Adrenal gland (tissue), 19 donors: ENCODE results near the gene PPP4R3B. TPM values are rescaled to one million over a fixed set of nuclear protein-coding genes. Genes with fewer than 3 reads are reported as not detected.

Experiments
- DNase-seq, 7 donors: peaks; one replicate each; pipeline ENCODE4 v3.0.0-alpha.2; 2019 to 2020
- H3K27ac ChIP-seq, 5 donors: fragments of 200-600 bp; sonication (generic) in 4 of 5; 1 replicate in 3 of 5; 2 replicates in 2 of 5; pipeline versions ENCODE4 v1.5.1 to v1.8.0; 2016 to 2020; ENCODE audit warnings: mild to moderate bottlenecking in 1 of 5
- H3K27me3 ChIP-seq: fragments of 200-600 bp; 2 replicates; pipeline ENCODE4 v1.8.0; 2021
- H3K36me3 ChIP-seq, 2 donors: fragments of 200-600 bp; replicated peaks in 1 of 2; 1 replicate in 1 of 2; 2 replicates in 1 of 2; pipeline versions ENCODE4 v1.5.1 to v1.8.0; 2018 to 2022
- H3K4me1 ChIP-seq, 2 donors: fragments of 200-600 bp; replicated peaks in 1 of 2; 1 replicate in 1 of 2; 2 replicates in 1 of 2; pipeline versions ENCODE4 v1.5.1 to v1.8.0; 2018 to 2021
- H3K4me3 ChIP-seq, 4 donors: fragments of 200-600 bp; sonication (generic) in 3 of 4; one replicate each; pipeline ENCODE4 v1.5.1; 2016 to 2018
- H3K9me3 ChIP-seq, 3 donors: fragments of 200-600 bp; sonication (generic) in 1 of 3; replicated peaks in 1 of 3; 1 replicate in 2 of 3; 2 replicates in 1 of 3; pipeline versions ENCODE4 v1.5.1 to v1.8.0; 2016 to 2021
- CTCF ChIP-seq, 6 experiments: fragments of 450-650 bp in 4 of 6; fragments of 200-600 bp in 2 of 6; sonication (generic) in 1 of 6; IDR thresholded peaks; 1 replicate in 5 of 6; 2 replicates in 1 of 6; pipeline versions ENCODE4 v1.5.1 to v1.8.0; 2016 to 2021; ENCODE audit warnings: antibody characterized with exemption in 6 of 6, mild to moderate bottlenecking in 2 of 6, moderate library complexity in 1 of 6
- POLR2A ChIP-seq, 2 donors: fragments of 450-650 bp; IDR thresholded peaks; one replicate each; pipeline ENCODE4 v1.6.1; 2017; ENCODE audit warnings: antibody characterized with exemption in 2 of 2, mild to moderate bottlenecking in 2 of 2, moderate library complexity in 1 of 2
- WGBS, 4 donors: extraction: QIAGEN DNeasy Blood & Tissue Kit in 2 of 4; methylation state at CpG; one replicate each; pipeline versions ENCODE4 v1.1.5 to v1.1.7; 2013 to 2017; 5-methylcytosine and 5-hydroxymethylcytosine counted together
- intact Hi-C, 2 donors: fragments of 100-400 bp; cut with DNase I; formaldehyde crosslinking; loops; one replicate each; pipeline versions ENCODE4 v1.14.1 to v1.15.0; 2022 to 2023
- long read RNA-seq, 10 donors: library from polyadenylated mRNA in 3 of 10; unstranded in 2 of 10; stranded (forward) in 1 of 10; transcript quantifications; one replicate each; pipeline ENCODE4 v2.0.0 and lab custom pipeline, GENCODE V29; 2021 to 2026
- polyA plus RNA-seq, 3 donors: library from polyadenylated mRNA; stranded (reverse); fragments of 200-250 nt in 2 of 3; fragments of 350-450 nt in 1 of 3; fragmentation: Illumina TruSeq in 1 of 3; extraction: RNeasy Lipid Tissue Mini Kit (QIAGEN cat#74804) in 1 of 3; gene quantifications; one replicate each; pipeline ENCODE4 v1.2.3, GENCODE V29; 2013 to 2014
- total RNA-seq, 9 donors: library from RNA; depleted of rRNA in 4 of 9; stranded (reverse); fragments of >200 nt in 4 of 9; fragments of 120-200 nt in 1 of 9; fragmentation: NEBNext Ultra II Directional in 1 of 9; extraction: Animal tissue kit (Norgen Biotek cat#: 25700) in 1 of 9; gene quantifications; one replicate each; pipeline versions ENCODE4 v1.1.0 to v1.2.4, GENCODE V29; 2013 to 2023
- donor health status: healthy with polysubstance abuse.
- donor health status: Bipolar disorder and iron deficiency.
- donor health status: DM: yes; HTN: yes; CAD: no.
- donor health status: DM: no; HTN: no; CAD: no.
- donor health status: DM: no; HTN: no; CAD: no.
- donor health status: DM: yes; HTN: yes; CAD: no.

PPP4R3B gene
- total RNA-seq, result 10 to 100 TPM; 47.3 to 89.2 (median 70.0) TPM
- polyA plus RNA-seq, result 10 to 100 TPM; 22.8 to 75.8 (median 22.9) TPM
- long read RNA-seq, donor 1, full-length matches to known transcripts, result 1 of 10 reads
- long read RNA-seq, donor 1, partial matches to known transcripts, result 9 of 10 reads
- long read RNA-seq, donor 1, other reads (novel, unspliced or antisense), result 0 of 10 reads
- long read RNA-seq, donor 2, full-length matches to known transcripts, result 2 of 7 reads
- long read RNA-seq, donor 2, partial matches to known transcripts, result 5 of 7 reads
- long read RNA-seq, donor 2, other reads (novel, unspliced or antisense), result 0 of 7 reads
- long read RNA-seq, donor 3, full-length matches to known transcripts, result 2 of 2 reads
- long read RNA-seq, donor 3, partial matches to known transcripts, result 0 of 2 reads
- long read RNA-seq, donor 3, other reads (novel, unspliced or antisense), result 0 of 2 reads
- long read RNA-seq, donor 4, full-length matches to known transcripts, result 3 of 15 reads
- long read RNA-seq, donor 4, partial matches to known transcripts, result 5 of 15 reads
- long read RNA-seq, donor 4, other reads (novel, unspliced or antisense), result 7 of 15 reads
- long read RNA-seq, donor 5, full-length matches to known transcripts, result 67 of 108 reads
- long read RNA-seq, donor 5, partial matches to known transcripts, result 11 of 108 reads
- long read RNA-seq, donor 5, other reads (novel, unspliced or antisense), result 30 of 108 reads
- long read RNA-seq, donor 6, full-length matches to known transcripts, result 2 of 16 reads
- long read RNA-seq, donor 6, partial matches to known transcripts, result 8 of 16 reads
- long read RNA-seq, donor 6, other reads (novel, unspliced or antisense), result 6 of 16 reads
- long read RNA-seq, donor 7, partial matches to known transcripts, result 6 of 6 reads
- long read RNA-seq, donor 7, other reads (novel, unspliced or antisense), result 0 of 6 reads
- long read RNA-seq, donor 8, full-length matches to known transcripts, result 3 of 11 reads
- long read RNA-seq, donor 8, partial matches to known transcripts, result 8 of 11 reads
- long read RNA-seq, donor 8, other reads (novel, unspliced or antisense), result 0 of 11 reads
- long read RNA-seq, donor 9, full-length matches to known transcripts, result 4 of 4 reads
- long read RNA-seq, donor 9, partial matches to known transcripts, result 0 of 4 reads
- long read RNA-seq, donor 9, other reads (novel, unspliced or antisense), result 0 of 4 reads
- long read RNA-seq, donor 10, full-length matches to known transcripts, result 4 of 4 reads
- long read RNA-seq, donor 10, partial matches to known transcripts, result 0 of 4 reads
- long read RNA-seq, donor 10, other reads (novel, unspliced or antisense), result 0 of 4 reads

GRCh38 chr2:55617175-55618024 lies at the start of gene PPP4R3B:
PPP4R3B (minus strand) TSS chr2:55617622; CDS start chr2:55617285, 337 bp downstream.
- H3K36me3 ChIP-seq, result peaks cover 0 to 13% of the 10 kb centered on the region in 2 donors
- H3K4me3 ChIP-seq, result peak within 1 kb of the TSS; percentile 71 to 93 (median 82)
- peaks cover 12 to 36% of the 10 kb centered on the region in 2 donors for H3K4me1 ChIP-seq
- peak; percentile 41 to 92 (median 68) for TF ChIP-seq CTCF (IDR thresholded peaks at IDR 0.05)
- TF ChIP-seq POLR2A (IDR thresholded peaks at IDR 0.05), result peak; percentile 95 to 100
- H3K9me3 ChIP-seq, result no peaks in the 10 kb centered on the region
- no peaks in the 10 kb centered on the region for H3K27me3 ChIP-seq
- WGBS, 4 donors, result 0 to 1% (median 0%) methylated on average over 37 to 82 of the region's 82 CpGs
- peak; percentile 99 to 100 (median 99) for DNase-seq
- peak within 1 kb of the TSS; percentile 89 to 96 (median 94) for H3K27ac ChIP-seq
- intact Hi-C loops, result no loop called here

GRCh38 chr2:55653255-55653654 lies 35.8 kb upstream of the PPP4R3B start:
- DNase-seq, result no peak
- Histone ChIP-seq H3K4me3 (no peak overlapping the region), H3K4me1 (no peaks in the 10 kb centered on the region), H3K9me3 (no peaks in the 10 kb centered on the region), H3K36me3 (peaks cover 0 to 27% of the 10 kb centered on the region in 2 donors), H3K27me3 (no peaks in the 10 kb centered on the region), H3K27ac (no peak overlapping the region)
- no peak for TF ChIP-seq CTCF (IDR thresholded peaks at IDR 0.05)
- TF ChIP-seq POLR2A (IDR thresholded peaks at IDR 0.05), result no peak
- 90 to 99% (median 95%) methylated on average over 2 of the region's 2 CpGs for WGBS, 4 donors
- intact Hi-C loops, result no loop called here

GRCh38 chr2:55649211-55649610 lies 31.8 kb upstream of the PPP4R3B start:
- DNase-seq, result no peak
- TF ChIP-seq POLR2A (IDR thresholded peaks at IDR 0.05) (no peak), CTCF (IDR thresholded peaks at IDR 0.05) (no peak)
- no peak overlapping the region for H3K4me3 ChIP-seq
- 90 to 100% (median 97%) methylated on average over 1 of the region's 1 CpG for WGBS, 4 donors
- no peaks in the 10 kb centered on the region for H3K9me3 ChIP-seq
- H3K27me3 ChIP-seq, result no peaks in the 10 kb centered on the region
- no peak overlapping the region for H3K27ac ChIP-seq
- H3K36me3 ChIP-seq, result peaks cover 0 to 15% of the 10 kb centered on the region in 2 donors
- intact Hi-C loops, result no loop called here
- H3K4me1 ChIP-seq, result no peaks in the 10 kb centered on the region
